PC-3 (cell line): ENCODE data around the gene TMEM213. TPM values are rescaled to one million over a fixed set of nuclear protein-coding genes. Genes with fewer than 3 reads are reported as not detected.

Experiments used
- ATAC-seq: fragments of 200-7000 bp; cut with Tn5 transposase; 2 replicates; pipeline ENCODE4 v1.9.1; 2020; ENCODE audit warnings: mild to moderate bottlenecking, moderate library complexity
- BruUV-seq: library from RNA; stranded (reverse); fragments of 400-500 nt; replicated peaks from 2 replicates; lab custom pipeline; 2021; lab: Mats Ljungman, UMichigan
- CTCF ChIA-PET: fragments of 300-600 bp; sonication (Branson Sonifier 250); formaldehyde crosslinking; loops from one replicate; lab custom pipeline; 2022; ENCODE audit warnings: antibody characterized with exemption; lab: Charles Lee
- POLR2A ChIA-PET: fragments of 300-600 bp; sonication (Branson Sonifier 250); formaldehyde crosslinking; loops from one replicate; lab custom pipeline; 2022; ENCODE audit warnings: antibody characterized with exemption; ENCODE audit not compliant: unreplicated experiment; lab: Charles Lee
- DNase-seq: peaks from one replicate; pipeline ENCODE4 v3.0.0-alpha.2; 2015
- H2AFZ ChIP-seq: fragments of 300-600 bp; sonication (generic); 2 replicates; pipeline ENCODE4 v1.6.0; 2016; ENCODE audit warnings: antibody characterized with exemption, low read length
- H3F3A ChIP-seq: fragments of 300-600 bp; sonication (generic); one replicate; pipeline ENCODE4 v1.6.0; 2017; ENCODE audit warnings: antibody characterized with exemption, low read length, control low read depth, mild to moderate bottlenecking; ENCODE audit not compliant: unreplicated experiment
- H3K27ac ChIP-seq: fragments of 300-600 bp; sonication (generic); 2 replicates; pipeline ENCODE4 v1.5.1; 2016; ENCODE audit warnings: mild to moderate bottlenecking, low read length
- H3K27me3 ChIP-seq: fragments of 300-600 bp; sonication (generic); 2 replicates; pipeline ENCODE4 v1.6.1; 2016; ENCODE audit warnings: low read length, mixed read lengths
- H3K36me3 ChIP-seq: fragments of 300-600 bp; sonication (generic); 2 replicates; pipeline ENCODE4 v1.6.1; 2016; ENCODE audit warnings: low read depth, mixed run types, low read length, mixed read lengths
- H3K4me1 ChIP-seq: fragments of 300-600 bp; sonication (generic); 2 replicates; pipeline ENCODE4 v1.5.1; 2016; ENCODE audit warnings: low read length; ENCODE audit not compliant: insufficient read depth
- H3K4me2 ChIP-seq: fragments of 300-600 bp; sonication (generic); 2 replicates; pipeline ENCODE4 v1.6.0; 2016; ENCODE audit warnings: low read length
- H3K4me3 ChIP-seq: fragments of 300-600 bp; sonication (generic); 2 replicates; pipeline ENCODE4 v1.5.1; 2016; ENCODE audit warnings: mild to moderate bottlenecking, low read length, mixed read lengths
- H3K79me2 ChIP-seq: fragments of 300-600 bp; sonication (generic); 2 replicates; pipeline ENCODE4 v1.6.1; 2017; ENCODE audit warnings: low read length, mixed read lengths
- H3K9ac ChIP-seq: fragments of 300-600 bp; sonication (generic); 2 replicates; pipeline ENCODE4 v1.6.0; 2016; ENCODE audit warnings: mild to moderate bottlenecking, low read length
- H3K9me2 ChIP-seq: fragments of 300-600 bp; sonication (generic); replicated peaks from 2 replicates; pipeline ENCODE4 v1.6.1; 2016; ENCODE audit warnings: mixed run types, low read length, mixed read lengths
- H3K9me3 ChIP-seq: fragments of 300-600 bp; sonication (generic); 2 replicates; pipeline ENCODE4 v1.6.1; 2016; ENCODE audit warnings: low read length, mixed read lengths
- H4K20me1 ChIP-seq: fragments of 300-600 bp; sonication (generic); 2 replicates; pipeline ENCODE4 v1.6.1; 2016; ENCODE audit warnings: low read length, mixed read lengths
- EZH2 ChIP-seq: fragments of 300-600 bp; sonication (generic); IDR thresholded peaks from one replicate; pipeline ENCODE4 v1.6.1; 2017; ENCODE audit warnings: antibody characterized with exemption, mild to moderate bottlenecking, low read length; ENCODE audit not compliant: unreplicated experiment
- EZH2phosphoT487 ChIP-seq: fragments of 300-600 bp; sonication (generic); IDR thresholded peaks from 2 replicates; pipeline ENCODE4 v1.6.1; 2018; ENCODE audit warnings: mild to moderate bottlenecking, antibody characterized with exemption, low read length, borderline replicate concordance
- intact Hi-C: fragments of 100-400 bp; cut with micrococcal nuclease; formaldehyde crosslinking; loops from 2 replicates; pipeline ENCODE4 v1.9.0; 2023
- total RNA-seq: library from RNA; depleted of rRNA; stranded (reverse); fragments of >200 nt; gene quantifications from 2 replicates; pipeline ENCODE4 v1.2.3, GENCODE V29; 2014; rRNA removed
- TF ChIP-seq, protein P1 (sequence below): fragments of 300-600 bp; sonication (generic); conservative IDR thresholded peaks from 2 replicates; pipeline ENCODE4 v1.5.1; 2017; ENCODE audit warnings: antibody characterized with exemption, low read depth, mild to moderate bottlenecking, low read length

Gene TMEM213
- total RNA-seq, 1 experiment from 2014 or later = not detected

DNA sequence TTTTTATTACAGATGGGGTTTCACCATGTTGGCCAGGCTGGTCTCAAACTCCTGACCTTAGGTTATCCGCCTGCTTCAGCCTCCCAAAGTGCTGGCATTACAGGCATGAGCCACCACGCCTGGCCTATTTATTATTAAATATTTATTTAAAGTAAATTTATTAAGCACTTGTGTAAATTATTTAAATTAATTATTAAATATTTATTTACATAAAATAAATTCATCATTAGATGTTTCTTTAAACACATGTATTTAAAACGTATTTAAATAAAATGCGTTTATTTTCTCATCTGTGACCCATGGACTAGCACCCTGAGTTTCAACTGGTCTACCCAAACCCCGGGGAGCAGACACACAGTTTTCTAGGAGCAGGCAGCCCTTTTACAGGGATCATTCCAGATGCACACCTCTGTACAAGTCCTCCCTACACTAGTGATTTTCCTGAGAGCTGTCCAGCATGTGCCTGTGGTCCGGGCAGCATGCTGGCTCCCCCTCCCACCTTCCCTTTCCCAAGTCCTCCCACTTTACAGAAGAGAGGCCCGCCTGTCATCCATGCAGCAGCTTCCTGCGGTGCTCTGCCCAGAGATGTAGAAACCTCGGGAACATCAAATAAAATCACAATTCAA, 89.4 kb downstream of the TMEM213 start:
- no TSS peak for BruUV-seq
- no peak for ATAC-seq
- Histone ChIP-seq H3K79me2 (peaks cover 11% of the 10 kb centered on the region), H3K4me1 (peaks cover 39% of the 10 kb centered on the region), H3K9me2 (no peaks in the 10 kb centered on the region), H3K9me3 (no peaks in the 10 kb centered on the region), H3K36me3 (no peaks in the 10 kb centered on the region; the same call in 1 of the 2 replicates), H3K4me3 (no peak overlapping the region), H4K20me1 (no peaks in the 10 kb centered on the region), H2AFZ (no peak overlapping the region), H3K27ac (peak overlapping the region; percentile 23), H3F3A (peaks cover 12% of the 10 kb centered on the region), H3K27me3 (no peaks in the 10 kb centered on the region), H3K4me2 (no peak overlapping the region), H3K9ac (no peak overlapping the region)
- ChIA-PET CTCF (interaction anchor here (0.6 to 1.2 kb wide), 14 partner anchors 9 to 188 kb away, joined by 3 to 16 read pairs (median 6); partner anchors contain the start of gene KIAA1549), POLR2A (interaction anchor here (0.6 to 1.0 kb wide), 5 partner anchors 13 to 94 kb away, joined by 3 to 10 read pairs (median 3); no protein-coding TSS in a partner anchor)
- no peak for DNase-seq
- intact Hi-C loops = loop anchor here (2.0 kb wide), 1 partner anchor 188 kb away; no protein-coding TSS in a partner anchor
- TF ChIP-seq, protein P1, sequence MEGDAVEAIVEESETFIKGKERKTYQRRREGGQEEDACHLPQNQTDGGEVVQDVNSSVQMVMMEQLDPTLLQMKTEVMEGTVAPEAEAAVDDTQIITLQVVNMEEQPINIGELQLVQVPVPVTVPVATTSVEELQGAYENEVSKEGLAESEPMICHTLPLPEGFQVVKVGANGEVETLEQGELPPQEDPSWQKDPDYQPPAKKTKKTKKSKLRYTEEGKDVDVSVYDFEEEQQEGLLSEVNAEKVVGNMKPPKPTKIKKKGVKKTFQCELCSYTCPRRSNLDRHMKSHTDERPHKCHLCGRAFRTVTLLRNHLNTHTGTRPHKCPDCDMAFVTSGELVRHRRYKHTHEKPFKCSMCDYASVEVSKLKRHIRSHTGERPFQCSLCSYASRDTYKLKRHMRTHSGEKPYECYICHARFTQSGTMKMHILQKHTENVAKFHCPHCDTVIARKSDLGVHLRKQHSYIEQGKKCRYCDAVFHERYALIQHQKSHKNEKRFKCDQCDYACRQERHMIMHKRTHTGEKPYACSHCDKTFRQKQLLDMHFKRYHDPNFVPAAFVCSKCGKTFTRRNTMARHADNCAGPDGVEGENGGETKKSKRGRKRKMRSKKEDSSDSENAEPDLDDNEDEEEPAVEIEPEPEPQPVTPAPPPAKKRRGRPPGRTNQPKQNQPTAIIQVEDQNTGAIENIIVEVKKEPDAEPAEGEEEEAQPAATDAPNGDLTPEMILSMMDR = no peak
- TF ChIP-seq EZH2phosphoT487 = no peak
- TF ChIP-seq EZH2 = no peak

Other genes starting within 250 kb of the TMEM213 start
- gene SVOPL, start 96.6 kb upstream of the TMEM213 start, total RNA-seq = not detected in 2 replicates
- gene ATP6V0A4, start 202 bp downstream of the TMEM213 start, total RNA-seq = 0.86 and 1.0 TPM in 2 replicates
- 7.5 and 8.2 TPM in 2 replicates for gene KIAA1549, start 183.4 kb downstream of the TMEM213 start, total RNA-seq
- 8.2 and 8.7 TPM in 2 replicates for gene ZC3HAV1L, start 238.0 kb downstream of the TMEM213 start, total RNA-seq